Nephron (organoid): ENCODE data around the gene TMEM151B.

Source experiments
- H3K27ac Mint-ChIP-seq, 3 experiments: 2 replicates each; pipeline ENCODE4 v1.8.0; 2020; ENCODE audit warnings: mixed read lengths in 3 of 3, mild to moderate bottlenecking in 2 of 3, moderate library complexity in 1 of 3
- H3K27me3 Mint-ChIP-seq: 2 replicates; pipeline ENCODE4 v1.8.0; 2021; ENCODE audit warnings: low read depth, mild to moderate bottlenecking, moderate library complexity, mixed read lengths
- H3K36me3 Mint-ChIP-seq: 2 replicates; pipeline ENCODE4 v1.8.0; 2020; ENCODE audit warnings: low read depth, mixed read lengths
- H3K4me1 Mint-ChIP-seq: 2 replicates; pipeline ENCODE4 v1.8.0; 2020; ENCODE audit warnings: mixed read lengths
- H3K4me3 Mint-ChIP-seq, 3 experiments: 2 replicates each; pipeline ENCODE4 v1.8.0; 2020; ENCODE audit warnings: mild to moderate bottlenecking in 3 of 3, mixed read lengths in 3 of 3, moderate library complexity in 2 of 3
- H3K9me3 Mint-ChIP-seq: 2 replicates; pipeline ENCODE4 v1.8.0; 2020; ENCODE audit warnings: mixed read lengths
- TF ChIP-seq, protein P1 (sequence below), 3 experiments: fragments of 200-600 bp; sonication (generic); IDR thresholded peaks; one replicate each; pipeline ENCODE4 v1.5.0; 2021; ENCODE audit warnings: antibody characterized with exemption in 3 of 3; ENCODE audit not compliant: unreplicated experiment in 3 of 3

Gene TMEM151B

DNA sequence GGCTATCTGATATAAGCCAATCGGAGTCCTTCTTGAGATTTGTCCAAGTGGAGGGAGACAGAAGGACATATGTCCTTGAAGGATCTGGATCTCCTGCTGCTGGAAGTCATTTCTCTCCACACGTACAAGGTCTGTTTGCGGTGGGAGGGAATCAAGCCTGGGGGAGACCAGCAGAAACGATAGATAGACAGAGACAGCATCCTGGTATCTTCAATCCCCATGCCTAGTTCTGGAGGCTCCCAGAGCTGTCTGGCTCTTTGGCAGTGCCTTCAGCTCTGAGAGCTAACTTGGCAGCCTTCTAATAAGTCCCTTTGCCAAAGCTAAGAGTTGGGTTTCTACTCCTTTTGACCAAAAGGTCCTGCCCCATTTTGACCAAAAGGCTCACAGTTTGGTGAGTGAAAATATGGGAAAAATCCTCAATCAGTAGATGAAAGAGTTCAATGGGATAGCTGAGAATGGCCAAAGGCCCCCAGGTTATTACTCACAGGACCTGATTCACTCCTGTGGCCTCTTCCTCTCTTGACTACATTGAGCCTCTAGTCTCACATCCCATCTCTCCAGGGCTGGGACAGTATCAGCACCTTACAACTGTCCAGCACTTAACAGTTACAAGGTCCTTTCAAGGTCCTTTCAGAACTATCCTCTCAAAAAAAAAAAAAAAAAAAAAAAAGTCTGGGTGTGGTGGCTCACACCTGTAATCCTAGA, 22.6 kb downstream of the TMEM151B start:
- no peaks in the 10 kb centered on the region for H3K4me1 Mint-ChIP-seq
- peaks cover 85% of the 10 kb centered on the region for H3K27me3 Mint-ChIP-seq
- TF ChIP-seq, protein P1, sequence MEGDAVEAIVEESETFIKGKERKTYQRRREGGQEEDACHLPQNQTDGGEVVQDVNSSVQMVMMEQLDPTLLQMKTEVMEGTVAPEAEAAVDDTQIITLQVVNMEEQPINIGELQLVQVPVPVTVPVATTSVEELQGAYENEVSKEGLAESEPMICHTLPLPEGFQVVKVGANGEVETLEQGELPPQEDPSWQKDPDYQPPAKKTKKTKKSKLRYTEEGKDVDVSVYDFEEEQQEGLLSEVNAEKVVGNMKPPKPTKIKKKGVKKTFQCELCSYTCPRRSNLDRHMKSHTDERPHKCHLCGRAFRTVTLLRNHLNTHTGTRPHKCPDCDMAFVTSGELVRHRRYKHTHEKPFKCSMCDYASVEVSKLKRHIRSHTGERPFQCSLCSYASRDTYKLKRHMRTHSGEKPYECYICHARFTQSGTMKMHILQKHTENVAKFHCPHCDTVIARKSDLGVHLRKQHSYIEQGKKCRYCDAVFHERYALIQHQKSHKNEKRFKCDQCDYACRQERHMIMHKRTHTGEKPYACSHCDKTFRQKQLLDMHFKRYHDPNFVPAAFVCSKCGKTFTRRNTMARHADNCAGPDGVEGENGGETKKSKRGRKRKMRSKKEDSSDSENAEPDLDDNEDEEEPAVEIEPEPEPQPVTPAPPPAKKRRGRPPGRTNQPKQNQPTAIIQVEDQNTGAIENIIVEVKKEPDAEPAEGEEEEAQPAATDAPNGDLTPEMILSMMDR (IDR thresholded peaks at IDR 0.05; ENCODE audit: unreplicated experiment in 3 of 3) = no peak
- no peaks in the 10 kb centered on the region for H3K36me3 Mint-ChIP-seq
- no peaks in the 10 kb centered on the region for H3K9me3 Mint-ChIP-seq
- no peak overlapping the region for H3K27ac Mint-ChIP-seq
- H3K4me3 Mint-ChIP-seq = no peak overlapping the region

- peak overlapping the region in 1 of 3 experiments; percentile 62 for H3K4me3 Mint-ChIP-seq
These were observed 24.9 kb downstream of the TMEM151B start for GRCh38 chr6:44294832-44295791.

GRCh38 chr6:44297063-44298038, 27.1 kb downstream of the TMEM151B start:
- H3K9me3 Mint-ChIP-seq = no peaks in the 10 kb centered on the region
- H3K4me3 Mint-ChIP-seq = peak overlapping the region; percentile 55 to 75 (median 74)
- TF ChIP-seq, protein P1 (IDR thresholded peaks at IDR 0.05; ENCODE audit: unreplicated experiment in 3 of 3) = no peak
- H3K27ac Mint-ChIP-seq = no peak overlapping the region
- H3K27me3 Mint-ChIP-seq = peaks cover 67% of the 10 kb centered on the region
- H3K4me1 Mint-ChIP-seq = no peaks in the 10 kb centered on the region
- H3K36me3 Mint-ChIP-seq = peaks cover 20% of the 10 kb centered on the region

More at GRCh38 chr6:44294832-44295791, 24.9 kb downstream of the TMEM151B start:
- Mint-ChIP-seq H3K9me3 (no peaks in the 10 kb centered on the region), H3K36me3 (peaks cover 2% of the 10 kb centered on the region), H3K27me3 (peaks cover 87% of the 10 kb centered on the region), H3K4me1 (no peaks in the 10 kb centered on the region), H3K27ac (no peak overlapping the region)
- TF ChIP-seq, protein P1 (IDR thresholded peaks at IDR 0.05; ENCODE audit: unreplicated experiment in 3 of 3) = no peak

DNA sequence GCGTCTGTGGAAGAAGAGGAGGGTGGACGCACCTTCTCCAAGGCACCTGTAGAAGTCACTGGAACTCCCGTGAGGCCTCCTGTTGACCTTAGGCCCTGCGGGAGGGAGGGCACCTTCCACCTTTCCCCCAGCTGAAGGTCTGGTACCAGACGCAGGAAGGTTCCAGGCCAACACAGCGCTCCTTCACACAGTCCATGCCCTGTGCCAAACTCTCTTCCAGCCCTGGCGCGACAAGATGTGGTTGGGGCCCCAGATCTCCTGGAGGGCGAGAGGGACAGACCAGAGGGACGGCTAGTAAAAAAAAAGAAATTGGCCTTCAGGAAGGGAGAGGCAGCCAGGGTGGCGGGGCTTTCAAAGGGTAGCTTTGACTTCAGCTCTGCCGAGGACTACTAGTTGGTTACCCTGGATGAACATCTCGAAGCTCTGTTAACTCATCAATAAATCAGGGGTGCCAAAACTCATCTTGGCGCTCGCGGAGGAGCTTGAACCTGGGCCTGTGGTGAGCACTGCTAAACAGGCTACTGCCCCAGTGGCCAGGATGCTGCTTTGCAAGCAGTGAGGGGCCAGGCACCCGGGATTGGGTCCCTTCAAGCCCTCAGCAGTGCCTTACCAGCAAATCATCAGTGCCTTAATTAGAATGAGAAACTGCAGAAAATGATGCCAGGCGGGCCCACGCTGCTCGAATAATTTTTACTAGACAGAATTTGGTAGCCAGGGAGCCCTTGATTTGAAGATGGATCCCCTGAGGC, 28.0 kb downstream of the TMEM151B start:
- Mint-ChIP-seq H3K36me3 (peaks cover 23% of the 10 kb centered on the region), H3K4me1 (no peaks in the 10 kb centered on the region), H3K27ac (no peak overlapping the region), H3K4me3 (peak overlapping the region; percentile 55 to 75 (median 74)), H3K9me3 (no peaks in the 10 kb centered on the region), H3K27me3 (peaks cover 62% of the 10 kb centered on the region)
- TF ChIP-seq, protein P1 (IDR thresholded peaks at IDR 0.05; ENCODE audit: unreplicated experiment in 3 of 3) = no peak

- TF ChIP-seq, protein P1 (IDR thresholded peaks at IDR 0.05; ENCODE audit: unreplicated experiment in 3 of 3) = no peak
- Mint-ChIP-seq H3K4me1 (no peaks in the 10 kb centered on the region), H3K27me3 (peaks cover 56% of the 10 kb centered on the region)
These were observed 28.6 kb downstream of the TMEM151B start for GRCh38 chr6:44298864-44299263.

More at GRCh38 chr6:44298864-44299263, 28.6 kb downstream of the TMEM151B start:
- H3K4me3 Mint-ChIP-seq = peak overlapping the region in 2 of 3 experiments; percentile 45 to 74
- H3K9me3 Mint-ChIP-seq = no peaks in the 10 kb centered on the region
- peaks cover 29% of the 10 kb centered on the region for H3K36me3 Mint-ChIP-seq
- no peak overlapping the region for H3K27ac Mint-ChIP-seq
